Right lobe of liver (tissue), 4 donors: Measurements from ENCODE around the gene KRT37.

Source experiments
- POLR2A ChIP-seq: fragments of 450-650 bp; IDR thresholded peaks from one replicate; pipeline ENCODE4 v1.6.1; 2017; ENCODE audit warnings: antibody characterized with exemption, mild to moderate bottlenecking
- TF ChIP-seq, protein P1 (sequence below), 4 donors: fragments of 200-600 bp in 3 of 4; fragments of 450-650 bp in 1 of 4; IDR thresholded peaks; one replicate each; pipeline versions ENCODE4 v1.5.1 to v1.8.0; 2016 to 2022; ENCODE audit warnings: antibody characterized with exemption in 4 of 4, mild to moderate bottlenecking in 2 of 4
- donor health status: DM: no; HTN: no; CAD: no.
- donor health status: DM: no; HTN: no; CAD: no.
- donor health status: DM: no; HTN: yes; CAD: no.

DNA sequence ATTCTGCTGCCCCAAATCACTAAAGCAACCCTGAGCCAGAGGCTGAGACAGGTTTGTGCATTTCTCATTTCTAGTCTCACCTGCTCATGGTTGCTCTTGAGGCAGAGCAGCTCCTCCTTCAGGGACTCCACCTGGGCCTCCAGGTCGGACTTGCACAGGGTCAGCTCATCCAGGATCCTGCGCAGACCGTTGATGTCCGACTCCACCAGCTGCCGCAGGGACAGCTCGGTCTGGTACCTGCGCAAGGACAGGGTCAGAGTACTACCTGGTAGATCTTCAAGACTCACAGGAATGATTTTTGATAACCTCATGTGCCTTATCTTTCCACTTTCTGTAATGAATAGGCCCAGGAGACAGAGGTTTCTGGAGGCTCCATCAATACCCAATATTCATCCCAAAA, 28.0 kb downstream of the KRT37 start:
- TF ChIP-seq, protein P1, sequence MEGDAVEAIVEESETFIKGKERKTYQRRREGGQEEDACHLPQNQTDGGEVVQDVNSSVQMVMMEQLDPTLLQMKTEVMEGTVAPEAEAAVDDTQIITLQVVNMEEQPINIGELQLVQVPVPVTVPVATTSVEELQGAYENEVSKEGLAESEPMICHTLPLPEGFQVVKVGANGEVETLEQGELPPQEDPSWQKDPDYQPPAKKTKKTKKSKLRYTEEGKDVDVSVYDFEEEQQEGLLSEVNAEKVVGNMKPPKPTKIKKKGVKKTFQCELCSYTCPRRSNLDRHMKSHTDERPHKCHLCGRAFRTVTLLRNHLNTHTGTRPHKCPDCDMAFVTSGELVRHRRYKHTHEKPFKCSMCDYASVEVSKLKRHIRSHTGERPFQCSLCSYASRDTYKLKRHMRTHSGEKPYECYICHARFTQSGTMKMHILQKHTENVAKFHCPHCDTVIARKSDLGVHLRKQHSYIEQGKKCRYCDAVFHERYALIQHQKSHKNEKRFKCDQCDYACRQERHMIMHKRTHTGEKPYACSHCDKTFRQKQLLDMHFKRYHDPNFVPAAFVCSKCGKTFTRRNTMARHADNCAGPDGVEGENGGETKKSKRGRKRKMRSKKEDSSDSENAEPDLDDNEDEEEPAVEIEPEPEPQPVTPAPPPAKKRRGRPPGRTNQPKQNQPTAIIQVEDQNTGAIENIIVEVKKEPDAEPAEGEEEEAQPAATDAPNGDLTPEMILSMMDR (IDR thresholded peaks at IDR 0.05) = no peak
- TF ChIP-seq POLR2A = no peak
